GM23338 (cell line): Measurements from ENCODE around the gene UBC. TPM values are rescaled to one million over a fixed set of nuclear protein-coding genes. Genes with fewer than 3 reads are reported as not detected.
A peak's percentile ranks its signal among the peaks of the same experiment; 100 is the strongest.

Experiments
- ATAC-seq: fragments of 200-7000 bp; cut with Tn5 transposase; 3 replicates; pipeline ENCODE4 v1.9.1; 2020
- DNase-seq: peaks from one replicate; pipeline ENCODE4 v3.0.0-alpha.2; 2015; ENCODE audit warnings: low spot score
- H2AFZ ChIP-seq: fragments of 200-600 bp; sonication (generic); 2 replicates; pipeline ENCODE4 v1.8.0; 2016; ENCODE audit warnings: antibody characterized with exemption, mild to moderate bottlenecking, moderate library complexity
- H3F3A ChIP-seq: fragments of 200-600 bp; sonication (generic); replicated peaks from 2 replicates; pipeline ENCODE4 v1.8.0; 2017; ENCODE audit warnings: antibody characterized with exemption, mixed run types, low read depth
- H3K27ac ChIP-seq: fragments of 200-600 bp; sonication (generic); 2 replicates; pipeline ENCODE4 v1.6.1; 2016; ENCODE audit warnings: low read depth
- H3K27me3 ChIP-seq: fragments of 200-600 bp; sonication (generic); 2 replicates; pipeline ENCODE4 v1.8.0; 2016; ENCODE audit warnings: mild to moderate bottlenecking, mixed run types, moderate library complexity; ENCODE audit not compliant: insufficient read depth
- H3K36me3 ChIP-seq: fragments of 200-600 bp; sonication (generic); 2 replicates; pipeline ENCODE4 v1.8.0; 2016; ENCODE audit warnings: mild to moderate bottlenecking; ENCODE audit not compliant: insufficient read depth
- H3K4me1 ChIP-seq: fragments of 200-600 bp; sonication (generic); 2 replicates; pipeline ENCODE4 v1.8.0; 2016; ENCODE audit warnings: mild to moderate bottlenecking, moderate library complexity; ENCODE audit not compliant: insufficient read depth
- H3K4me2 ChIP-seq: fragments of 200-600 bp; sonication (generic); 2 replicates; pipeline ENCODE4 v1.7.1; 2017; ENCODE audit warnings: mixed run types
- H3K4me3 ChIP-seq: fragments of 200-600 bp; sonication (generic); 2 replicates; pipeline ENCODE4 v1.6.1; 2016; ENCODE audit warnings: mixed run types
- H3K79me2 ChIP-seq: fragments of 200-600 bp; sonication (generic); replicated peaks from 2 replicates; pipeline ENCODE4 v1.8.0; 2017; ENCODE audit warnings: mild to moderate bottlenecking; ENCODE audit not compliant: insufficient read depth
- H3K9me2 ChIP-seq: fragments of 200-600 bp; sonication (generic); 2 replicates; pipeline ENCODE4 v1.8.0; 2017; ENCODE audit not compliant: insufficient read depth
- H4K20me1 ChIP-seq: fragments of 200-600 bp; sonication (generic); replicated peaks from 2 replicates; pipeline ENCODE4 v1.8.0; 2017; ENCODE audit warnings: mild to moderate bottlenecking; ENCODE audit not compliant: insufficient read depth
- H3K27ac Mint-ChIP-seq: 2 replicates; pipeline ENCODE4 v1.8.0; 2020; ENCODE audit warnings: inconsistent platforms, mild to moderate bottlenecking, moderate library complexity, mixed read lengths
- H3K27me3 Mint-ChIP-seq: 3 replicates; pipeline ENCODE4 v1.8.0; 2022; ENCODE audit warnings: low read depth, mild to moderate bottlenecking, moderate library complexity, mixed read lengths, inconsistent platforms; ENCODE audit not compliant: insufficient read depth, poor library complexity
- H3K36me3 Mint-ChIP-seq: 3 replicates; pipeline ENCODE4 v1.8.0; 2021; ENCODE audit warnings: low read depth, mild to moderate bottlenecking, inconsistent platforms, moderate library complexity, mixed read lengths
- H3K4me1 Mint-ChIP-seq: 3 replicates; pipeline ENCODE4 v1.8.0; 2020; ENCODE audit warnings: mild to moderate bottlenecking, inconsistent platforms, mixed read lengths
- H3K4me3 Mint-ChIP-seq: 3 replicates; pipeline ENCODE4 v1.8.0; 2021; ENCODE audit warnings: moderate library complexity, mild to moderate bottlenecking, inconsistent platforms, mixed read lengths
- H3K9me3 Mint-ChIP-seq: 3 replicates; pipeline ENCODE4 v1.8.0; 2020; ENCODE audit warnings: moderate library complexity, mild to moderate bottlenecking, inconsistent platforms, mixed read lengths
- CREB1 ChIP-seq: fragments of 250-450 bp; sonication (Bioruptor Pico); IDR thresholded peaks from 2 replicates; pipeline ENCODE4 v1.5.0; 2020; ENCODE audit warnings: low read depth, mild to moderate bottlenecking, moderate library complexity
- JUNB ChIP-seq: IDR thresholded peaks from one replicate; pipeline ENCODE4 v1.6.1; 2016; ENCODE audit warnings: antibody characterized with exemption; ENCODE audit not compliant: unreplicated experiment
- NANOG ChIP-seq: IDR thresholded peaks from 2 replicates; pipeline ENCODE4 v1.6.1; 2016; ENCODE audit warnings: antibody characterized with exemption, borderline replicate concordance
- POLR2AphosphoS5 ChIP-seq: IDR thresholded peaks from 2 replicates; pipeline ENCODE4 v1.6.1; 2016; ENCODE audit warnings: antibody characterized with exemption, low read depth
- STAT1 ChIP-seq: IDR thresholded peaks from one replicate; pipeline ENCODE4 v1.6.1; 2016; ENCODE audit warnings: antibody characterized with exemption; ENCODE audit not compliant: unreplicated experiment
- ZNF114 ChIP-seq: fragments of 250-450 bp; sonication (Bioruptor Pico); IDR thresholded peaks from 2 replicates; pipeline ENCODE4 v1.5.0; 2020; ENCODE audit warnings: mild to moderate bottlenecking, moderate library complexity
- ZNF331 ChIP-seq: fragments of 250-450 bp; sonication (Bioruptor Pico); IDR thresholded peaks from 2 replicates; pipeline ENCODE4 v1.5.0; 2020; ENCODE audit warnings: low read depth, mild to moderate bottlenecking, moderate library complexity
- polyA plus RNA-seq: library from polyadenylated mRNA; unstranded; fragments of >200 nt; fragmentation: Nextera tagmentation; extraction: Ambion mirVana; gene quantifications from 2 replicates; pipeline ENCODE4 v1.2.1, GENCODE V29; 2016
- total RNA-seq: library from RNA; depleted of rRNA; stranded (reverse); fragments of >200 nt; shearing (Covaris generic); gene quantifications from 2 replicates; pipeline ENCODE4 v1.2.3, GENCODE V29; 2014
- TF ChIP-seq, protein P1 (sequence below), 2 experiments: fragments of 200-600 bp in 1 of 2; sonication (generic) in 1 of 2; conservative IDR thresholded peaks; 2 replicates each; pipeline versions ENCODE4 v1.5.1 to v1.6.1; 2016 to 2017; ENCODE audit warnings: antibody characterized with exemption in 2 of 2, low read depth in 2 of 2, mild to moderate bottlenecking in 2 of 2, moderate library complexity in 1 of 2
- TF ChIP-seq, protein P2 (sequence below): IDR thresholded peaks from 2 replicates; pipeline ENCODE4 v1.6.1; 2016; ENCODE audit warnings: antibody characterized with exemption
- TF ChIP-seq, protein P3 (sequence below): fragments of 250-450 bp; sonication (Bioruptor Pico); IDR thresholded peaks from 2 replicates; pipeline ENCODE4 v1.5.0; 2020; ENCODE audit warnings: mild to moderate bottlenecking, moderate library complexity

The UBC gene
- total and polyA plus RNA-seq, 2 experiments from 2014 or later: 511 to 665 TPM

- TF ChIP-seq, protein P1, sequence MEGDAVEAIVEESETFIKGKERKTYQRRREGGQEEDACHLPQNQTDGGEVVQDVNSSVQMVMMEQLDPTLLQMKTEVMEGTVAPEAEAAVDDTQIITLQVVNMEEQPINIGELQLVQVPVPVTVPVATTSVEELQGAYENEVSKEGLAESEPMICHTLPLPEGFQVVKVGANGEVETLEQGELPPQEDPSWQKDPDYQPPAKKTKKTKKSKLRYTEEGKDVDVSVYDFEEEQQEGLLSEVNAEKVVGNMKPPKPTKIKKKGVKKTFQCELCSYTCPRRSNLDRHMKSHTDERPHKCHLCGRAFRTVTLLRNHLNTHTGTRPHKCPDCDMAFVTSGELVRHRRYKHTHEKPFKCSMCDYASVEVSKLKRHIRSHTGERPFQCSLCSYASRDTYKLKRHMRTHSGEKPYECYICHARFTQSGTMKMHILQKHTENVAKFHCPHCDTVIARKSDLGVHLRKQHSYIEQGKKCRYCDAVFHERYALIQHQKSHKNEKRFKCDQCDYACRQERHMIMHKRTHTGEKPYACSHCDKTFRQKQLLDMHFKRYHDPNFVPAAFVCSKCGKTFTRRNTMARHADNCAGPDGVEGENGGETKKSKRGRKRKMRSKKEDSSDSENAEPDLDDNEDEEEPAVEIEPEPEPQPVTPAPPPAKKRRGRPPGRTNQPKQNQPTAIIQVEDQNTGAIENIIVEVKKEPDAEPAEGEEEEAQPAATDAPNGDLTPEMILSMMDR (conservative IDR thresholded peaks at IDR 0.05; ENCODE audit: low read depth in 2 of 2): peak; percentile 49 to 67
- TF ChIP-seq STAT1: no peak
- no peak for TF ChIP-seq JUNB
- Mint-ChIP-seq H3K9me3 (no peaks in the 10 kb centered on the region; the same call in 2 of the 3 replicates), H3K27me3 (peaks cover 7% of the 10 kb centered on the region), H3K36me3 (peaks cover 14% of the 10 kb centered on the region), H3K27ac (no peak overlapping the region), H3K4me1 (peaks cover 11% of the 10 kb centered on the region; the same call in 1 of the 3 replicates), H3K4me3 (no peak overlapping the region)
- peak overlapping the region; percentile 53 for H3K4me3 ChIP-seq
- peak; percentile 75 for DNase-seq
- no peaks in the 10 kb centered on the region for H3K79me2 ChIP-seq
- no peaks in the 10 kb centered on the region for H3K9me2 ChIP-seq
- peaks cover 9% of the 10 kb centered on the region for H3F3A ChIP-seq
- peaks cover 3% of the 10 kb centered on the region; the same call in 1 of the 2 replicates for H3K36me3 ChIP-seq
- H4K20me1 ChIP-seq: no peaks in the 10 kb centered on the region
- ATAC-seq: peak; percentile 13
- peak overlapping the region; percentile 68 for H3K27ac ChIP-seq
- H3K4me1 ChIP-seq: peaks cover 11% of the 10 kb centered on the region; the same call in 1 of the 2 replicates
- no peak overlapping the region for H2AFZ ChIP-seq
- peak overlapping the region; percentile 78 for H3K4me2 ChIP-seq
- H3K27me3 ChIP-seq: no peaks in the 10 kb centered on the region
Observed at GRCh38 chr12:124939079-124939420, 24.6 kb upstream of the UBC start.

- H3K9me3 Mint-ChIP-seq: no peaks in the 10 kb centered on the region; the same call in 2 of the 3 replicates
- no peak for ATAC-seq
- Histone ChIP-seq H3K4me1 (peaks cover 11% of the 10 kb centered on the region; the same call in 1 of the 2 replicates), H3K4me3 (peak overlapping the region; percentile 53), H3K9me2 (no peaks in the 10 kb centered on the region), H3K36me3 (0 out of 2 replicates have a peak, but pooled peaks cover 3% of the 10 kb centered on the region), H3K79me2 (no peaks in the 10 kb centered on the region), H3K4me2 (peak overlapping the region; percentile 78), H3F3A (peaks cover 9% of the 10 kb centered on the region), H4K20me1 (no peaks in the 10 kb centered on the region), H3K27ac (peak overlapping the region; percentile 68), H3K27me3 (no peaks in the 10 kb centered on the region), H2AFZ (no peak overlapping the region)
- peaks cover 11% of the 10 kb centered on the region; the same call in 1 of the 3 replicates for H3K4me1 Mint-ChIP-seq
- H3K27me3 Mint-ChIP-seq: peaks cover 7% of the 10 kb centered on the region
- no peak overlapping the region for H3K4me3 Mint-ChIP-seq
- peaks cover 10% of the 10 kb centered on the region for H3K36me3 Mint-ChIP-seq
- no peak for DNase-seq
- H3K27ac Mint-ChIP-seq: no peak overlapping the region
- TF ChIP-seq, protein P2, sequence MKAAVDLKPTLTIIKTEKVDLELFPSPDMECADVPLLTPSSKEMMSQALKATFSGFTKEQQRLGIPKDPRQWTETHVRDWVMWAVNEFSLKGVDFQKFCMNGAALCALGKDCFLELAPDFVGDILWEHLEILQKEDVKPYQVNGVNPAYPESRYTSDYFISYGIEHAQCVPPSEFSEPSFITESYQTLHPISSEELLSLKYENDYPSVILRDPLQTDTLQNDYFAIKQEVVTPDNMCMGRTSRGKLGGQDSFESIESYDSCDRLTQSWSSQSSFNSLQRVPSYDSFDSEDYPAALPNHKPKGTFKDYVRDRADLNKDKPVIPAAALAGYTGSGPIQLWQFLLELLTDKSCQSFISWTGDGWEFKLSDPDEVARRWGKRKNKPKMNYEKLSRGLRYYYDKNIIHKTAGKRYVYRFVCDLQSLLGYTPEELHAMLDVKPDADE: no peak
- TF ChIP-seq POLR2AphosphoS5: no peak
- no peak for TF ChIP-seq STAT1
- TF ChIP-seq, protein P3, sequence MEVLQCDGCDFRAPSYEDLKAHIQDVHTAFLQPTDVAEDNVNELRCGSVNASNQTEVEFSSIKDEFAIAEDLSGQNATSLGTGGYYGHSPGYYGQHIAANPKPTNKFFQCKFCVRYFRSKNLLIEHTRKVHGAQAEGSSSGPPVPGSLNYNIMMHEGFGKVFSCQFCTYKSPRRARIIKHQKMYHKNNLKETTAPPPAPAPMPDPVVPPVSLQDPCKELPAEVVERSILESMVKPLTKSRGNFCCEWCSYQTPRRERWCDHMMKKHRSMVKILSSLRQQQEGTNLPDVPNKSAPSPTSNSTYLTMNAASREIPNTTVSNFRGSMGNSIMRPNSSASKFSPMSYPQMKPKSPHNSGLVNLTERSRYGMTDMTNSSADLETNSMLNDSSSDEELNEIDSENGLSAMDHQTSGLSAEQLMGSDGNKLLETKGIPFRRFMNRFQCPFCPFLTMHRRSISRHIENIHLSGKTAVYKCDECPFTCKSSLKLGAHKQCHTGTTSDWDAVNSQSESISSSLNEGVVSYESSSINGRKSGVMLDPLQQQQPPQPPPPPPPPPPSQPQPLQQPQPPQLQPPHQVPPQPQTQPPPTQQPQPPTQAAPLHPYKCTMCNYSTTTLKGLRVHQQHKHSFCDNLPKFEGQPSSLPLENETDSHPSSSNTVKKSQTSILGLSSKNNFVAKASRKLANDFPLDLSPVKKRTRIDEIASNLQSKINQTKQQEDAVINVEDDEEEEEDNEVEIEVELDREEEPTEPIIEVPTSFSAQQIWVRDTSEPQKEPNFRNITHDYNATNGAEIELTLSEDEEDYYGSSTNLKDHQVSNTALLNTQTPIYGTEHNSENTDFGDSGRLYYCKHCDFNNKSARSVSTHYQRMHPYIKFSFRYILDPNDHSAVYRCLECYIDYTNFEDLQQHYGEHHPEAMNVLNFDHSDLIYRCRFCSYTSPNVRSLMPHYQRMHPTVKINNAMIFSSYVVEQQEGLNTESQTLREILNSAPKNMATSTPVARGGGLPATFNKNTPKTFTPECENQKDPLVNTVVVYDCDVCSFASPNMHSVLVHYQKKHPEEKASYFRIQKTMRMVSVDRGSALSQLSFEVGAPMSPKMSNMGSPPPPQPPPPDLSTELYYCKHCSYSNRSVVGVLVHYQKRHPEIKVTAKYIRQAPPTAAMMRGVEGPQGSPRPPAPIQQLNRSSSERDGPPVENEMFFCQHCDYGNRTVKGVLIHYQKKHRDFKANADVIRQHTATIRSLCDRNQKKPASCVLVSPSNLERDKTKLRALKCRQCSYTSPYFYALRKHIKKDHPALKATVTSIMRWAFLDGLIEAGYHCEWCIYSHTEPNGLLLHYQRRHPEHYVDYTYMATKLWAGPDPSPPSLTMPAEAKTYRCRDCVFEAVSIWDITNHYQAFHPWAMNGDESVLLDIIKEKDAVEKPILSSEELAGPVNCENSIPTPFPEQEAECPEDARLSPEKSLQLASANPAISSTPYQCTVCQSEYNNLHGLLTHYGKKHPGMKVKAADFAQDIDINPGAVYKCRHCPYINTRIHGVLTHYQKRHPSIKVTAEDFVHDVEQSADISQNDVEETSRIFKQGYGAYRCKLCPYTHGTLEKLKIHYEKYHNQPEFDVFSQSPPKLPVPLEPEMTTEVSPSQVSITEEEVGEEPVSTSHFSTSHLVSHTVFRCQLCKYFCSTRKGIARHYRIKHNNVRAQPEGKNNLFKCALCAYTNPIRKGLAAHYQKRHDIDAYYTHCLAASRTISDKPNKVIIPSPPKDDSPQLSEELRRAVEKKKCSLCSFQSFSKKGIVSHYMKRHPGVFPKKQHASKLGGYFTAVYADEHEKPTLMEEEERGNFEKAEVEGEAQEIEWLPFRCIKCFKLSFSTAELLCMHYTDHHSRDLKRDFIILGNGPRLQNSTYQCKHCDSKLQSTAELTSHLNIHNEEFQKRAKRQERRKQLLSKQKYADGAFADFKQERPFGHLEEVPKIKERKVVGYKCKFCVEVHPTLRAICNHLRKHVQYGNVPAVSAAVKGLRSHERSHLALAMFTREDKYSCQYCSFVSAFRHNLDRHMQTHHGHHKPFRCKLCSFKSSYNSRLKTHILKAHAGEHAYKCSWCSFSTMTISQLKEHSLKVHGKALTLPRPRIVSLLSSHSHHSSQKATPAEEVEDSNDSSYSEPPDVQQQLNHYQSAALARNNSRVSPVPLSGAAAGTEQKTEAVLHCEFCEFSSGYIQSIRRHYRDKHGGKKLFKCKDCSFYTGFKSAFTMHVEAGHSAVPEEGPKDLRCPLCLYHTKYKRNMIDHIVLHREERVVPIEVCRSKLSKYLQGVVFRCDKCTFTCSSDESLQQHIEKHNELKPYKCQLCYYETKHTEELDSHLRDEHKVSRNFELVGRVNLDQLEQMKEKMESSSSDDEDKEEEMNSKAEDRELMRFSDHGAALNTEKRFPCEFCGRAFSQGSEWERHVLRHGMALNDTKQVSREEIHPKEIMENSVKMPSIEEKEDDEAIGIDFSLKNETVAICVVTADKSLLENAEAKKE (CRISPR knock-in tag): no peak
- no peak for TF ChIP-seq ZNF114 (CRISPR knock-in tag)
- TF ChIP-seq CREB1 (CRISPR knock-in tag): no peak
- no peak for TF ChIP-seq NANOG
- TF ChIP-seq, protein P1 (conservative IDR thresholded peaks at IDR 0.05; ENCODE audit: low read depth in 2 of 2): no peak
- TF ChIP-seq ZNF331 (CRISPR knock-in tag): no peak
Observed at GRCh38 chr12:124938587-124938986, 24.1 kb upstream of the UBC start.
